DND-41 (cell line): ENCODE results near the gene HOXC11.

Experiments used
- CTCF ChIP-seq: IDR thresholded peaks from 2 replicates; pipeline ENCODE4 v1.5.1; 2012; ENCODE audit warnings: borderline replicate concordance, low read length, moderate library complexity, mild to moderate bottlenecking; ENCODE audit not compliant: poor library complexity, severe bottlenecking; ENCODE audit errors: extremely low read depth
- EZH2 ChIP-seq: IDR thresholded peaks from 3 replicates; pipeline ENCODE4 v1.6.1; 2012; ENCODE audit warnings: borderline replicate concordance, low read depth, mild to moderate bottlenecking, moderate library complexity, low read length, inconsistent platforms; ENCODE audit not compliant: severe bottlenecking

GRCh38 chr12:53966385-53967133 is 6.4 kb upstream of the HOXC11 start:
- TF ChIP-seq CTCF (no peak), EZH2 (no peak)
